HepG2 (cell line): ENCODE data around the gene BMP8B.
"Not testable (repeated sequence)": the region's sequence is repeated elsewhere in the genome, so short reads cannot be mapped to it uniquely, and the experiment has no call there.

ENCODE experiments used
- ATF7 ChIP-seq, 2 experiments: fragments of 450-650 bp in 1 of 2; sonication (generic) in 1 of 2; formaldehyde crosslinking in 1 of 2; IDR thresholded peaks; 2 replicates each; pipeline versions ENCODE4 v1.4.0 to v1.6.1; 2016 to 2020; ENCODE audit warnings: antibody characterized with exemption in 1 of 2, mild to moderate bottlenecking in 1 of 2, missing genetic modification reagents in 1 of 2
- CTCF ChIP-seq: sonication (generic); formaldehyde crosslinking; IDR thresholded peaks from 2 replicates; pipeline ENCODE4 v1.5.0; 2020; ENCODE audit warnings: mild to moderate bottlenecking, missing genetic modification reagents, moderate library complexity
- FOSL1 ChIP-seq: sonication (generic); formaldehyde crosslinking; IDR thresholded peaks from 2 replicates; pipeline ENCODE4 v1.9.0; 2021; ENCODE audit warnings: missing genetic modification reagents, borderline replicate concordance
- GPN1 ChIP-seq: sonication (generic); formaldehyde crosslinking; IDR thresholded peaks from 2 replicates; pipeline ENCODE4 v1.5.1; 2020; ENCODE audit warnings: missing genetic modification reagents, borderline replicate concordance
- MZF1 ChIP-seq: sonication (generic); formaldehyde crosslinking; IDR thresholded peaks from 2 replicates; pipeline ENCODE4 v1.8.1; 2023; ENCODE audit warnings: mild to moderate bottlenecking, missing genetic modification reagents, borderline replicate concordance
- NCOA2 ChIP-seq: sonication (generic); formaldehyde crosslinking; IDR thresholded peaks from 2 replicates; pipeline ENCODE4 v1.8.0; 2022; ENCODE audit warnings: inconsistent platforms
- NFKBIZ ChIP-seq: IDR thresholded peaks from 2 replicates; pipeline ENCODE4 v1.6.1; 2018; ENCODE audit warnings: missing genetic modification reagents, missing compliant biosample characterization
- PHF20 ChIP-seq: sonication (generic); formaldehyde crosslinking; IDR thresholded peaks from 2 replicates; pipeline ENCODE4 v1.5.0; 2020; ENCODE audit warnings: mild to moderate bottlenecking, missing genetic modification reagents
- SIN3A ChIP-seq: IDR thresholded peaks from 2 replicates; pipeline ENCODE4 v1.6.1; 2011; ENCODE audit warnings: low read depth, mild to moderate bottlenecking, control low read depth, low read length, borderline replicate concordance
- SP1 ChIP-seq, 2 experiments: fragments of 450-650 bp in 1 of 2; sonication (generic) in 1 of 2; formaldehyde crosslinking in 1 of 2; IDR thresholded peaks; 2 replicates each; pipeline versions ENCODE4 v1.4.0 to v1.6.1; 2016 to 2020; ENCODE audit warnings: missing genetic modification reagents in 1 of 2
- ZBTB33 ChIP-seq: sonication (generic); formaldehyde crosslinking; IDR thresholded peaks from 2 replicates; pipeline ENCODE4 v1.4.0; 2020; ENCODE audit warnings: missing genetic modification reagents
- ZNF12 ChIP-seq: sonication (generic); formaldehyde crosslinking; IDR thresholded peaks from 2 replicates; pipeline ENCODE4 v1.5.0; 2020; ENCODE audit warnings: missing genetic modification reagents
- ZNF770 ChIP-seq: sonication (generic); formaldehyde crosslinking; IDR thresholded peaks from 2 replicates; pipeline ENCODE4 v1.5.0; 2020; ENCODE audit warnings: mild to moderate bottlenecking, missing genetic modification reagents
- ZZZ3 ChIP-seq: sonication (generic); formaldehyde crosslinking; IDR thresholded peaks from 2 replicates; pipeline ENCODE4 v1.4.0; 2020; ENCODE audit warnings: missing genetic modification reagents, mild to moderate bottlenecking, borderline replicate concordance

GRCh38 chr1:39764512-39764911 lies 24.2 kb downstream of the BMP8B start:
- not testable (repeated sequence) for TF ChIP-seq ZNF770 (CRISPR knock-in tag); ZZZ3 (CRISPR knock-in tag); ZBTB33 (CRISPR knock-in tag); ATF7 (IDR thresholded peaks at IDR 0.05); ATF7 (CRISPR knock-in tag; IDR thresholded peaks at IDR 0.05); FOSL1 (CRISPR knock-in tag); SP1 (IDR thresholded peaks at IDR 0.05); SP1 (CRISPR knock-in tag; IDR thresholded peaks at IDR 0.05); PHF20 (CRISPR knock-in tag); MZF1 (CRISPR knock-in tag); CTCF (CRISPR knock-in tag); GPN1 (CRISPR knock-in tag); SIN3A; NCOA2 (CRISPR knock-in tag); ZNF12 (CRISPR knock-in tag); NFKBIZ
